ENCODE data around the gene ARHGEF37. TPM values are rescaled to one million over a fixed set of nuclear protein-coding genes. Genes with fewer than 3 reads are reported as not detected.

The ARHGEF37 gene
- total and polyA plus RNA-seq, 2 of the 8 experiments (the other 6 are each of a cell fraction or from before 2014, with no cell fraction given): 0.21 to 0.48 TPM

DNA sequence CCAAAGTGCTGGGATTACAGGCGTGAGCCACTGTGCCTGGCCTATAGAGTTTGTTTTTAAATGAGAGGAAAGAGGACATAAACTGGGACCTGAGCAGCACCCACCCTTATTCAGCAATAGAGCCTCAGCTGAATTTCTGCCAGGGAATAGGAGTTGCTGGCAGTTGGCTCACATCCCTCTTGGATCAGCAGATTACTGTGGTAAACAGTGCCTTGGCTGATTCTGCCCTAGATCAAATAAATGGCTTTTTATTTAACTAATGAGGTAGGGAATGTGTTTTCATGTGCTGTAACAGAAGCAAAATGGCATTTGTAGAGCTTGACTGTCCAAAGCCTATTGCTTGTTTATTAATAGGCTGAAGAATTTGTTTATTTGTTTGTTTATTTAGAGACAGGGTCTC lies 2.1 kb downstream of the ARHGEF37 start:
- Histone ChIP-seq H2AFZ (ENCODE audit: low read length) (no peak overlapping the region), H3K56ac (replicated peaks; ENCODE audit: insufficient read length, low read depth, low read length) (no peak overlapping the region), H3K4me1 (replicated peaks in 1 of 4; ENCODE audit: control insufficient read depth in 3 of 4, insufficient read depth in 4 of 4, low read length in 3 of 4) (peaks cover 0 to 14% (median 5%) of the 10 kb centered on the region in 4 experiments; a peak in 6 of 7 replicates), H4K91ac (replicated peaks; ENCODE audit: insufficient read length, low read length) (no peak overlapping the region), H3K4ac (replicated peaks; ENCODE audit: insufficient read length, low read depth, low read length) (no peak overlapping the region), H2BK12ac (ENCODE audit: low read depth, low read length) (no peak overlapping the region), H3K18ac (ENCODE audit: extremely low read depth, low read length) (no peak overlapping the region), H2BK5ac (ENCODE audit: low read depth, low read length) (no peak overlapping the region), H3K79me2 (ENCODE audit: control insufficient read depth in 1 of 2, insufficient read depth in 2 of 2, low read length in 2 of 2) (no peaks in the 10 kb centered on the region), H3K27ac (ENCODE audit: low read depth, low read length) (no peak overlapping the region), H3K23ac (ENCODE audit: insufficient read length) (no peak overlapping the region), H3K23me2 (ENCODE audit: low read depth, low read length) (peaks cover 10% of the 10 kb centered on the region), H2BK20ac (ENCODE audit: low read length) (no peak overlapping the region), H4K5ac (ENCODE audit: insufficient read length, low read depth, low read length) (no peak overlapping the region), H3K9me3 (ENCODE audit: insufficient read depth in 2 of 2, low read depth in 1 of 2, low read length in 1 of 2) (no peaks in the 10 kb centered on the region), H3K4me3 (ENCODE audit: extremely low read depth in 1 of 4, insufficient read depth in 2 of 4, low read depth in 3 of 4, low read length in 4 of 4) (no peak overlapping the region), H2BK15ac (ENCODE audit: low read length) (no peak overlapping the region), H3K27me3 (replicated peaks in 1 of 4; ENCODE audit: control insufficient read depth in 3 of 4, extremely low read depth in 1 of 4, insufficient read depth in 3 of 4, low read length in 3 of 4) (peaks cover 0 to 18% (median 13%) of the 10 kb centered on the region in 4 experiments; a peak in 6 of 7 replicates), H4K8ac (ENCODE audit: extremely low read depth, insufficient read depth, low read length) (no peak overlapping the region), H3K14ac (ENCODE audit: insufficient read length) (no peak overlapping the region), H3K79me1 (ENCODE audit: low read depth, low read length) (no peaks in the 10 kb centered on the region), H3K4me2 (ENCODE audit: insufficient read depth in 1 of 2, low read depth in 2 of 2, low read length in 2 of 2) (no peak overlapping the region), H3K36me3 (ENCODE audit: control insufficient read depth in 2 of 4, insufficient read depth in 4 of 4, low read length in 3 of 4) (no peaks in the 10 kb centered on the region), H3K9ac (replicated peaks in 1 of 4; ENCODE audit: extremely low read depth in 1 of 4, low read depth in 3 of 4, low read length in 3 of 4) (no peak overlapping the region), H4K20me1 (replicated peaks in 1 of 2; ENCODE audit: control insufficient read depth in 1 of 2, insufficient read depth in 2 of 2, low read length in 2 of 2) (no peaks in the 10 kb centered on the region), H2AK5ac (ENCODE audit: low read depth, low read length) (no peak overlapping the region), H2BK120ac (replicated peaks; ENCODE audit: low read depth, low read length) (no peak overlapping the region)
- TF ChIP-seq CTBP2 (IDR thresholded peaks at IDR 0.05; ENCODE audit: borderline replicate concordance, insufficient read depth, insufficient read length, low read length): no peak
- TF ChIP-seq JUND (IDR thresholded peaks at IDR 0.05; ENCODE audit: low read length): no peak
- TF ChIP-seq EGR1 (IDR thresholded peaks at IDR 0.05; ENCODE audit: borderline replicate concordance, low read depth, low read length): no peak
- TF ChIP-seq RXRA (IDR thresholded peaks at IDR 0.05; ENCODE audit: insufficient read depth, low read depth, low read length): no peak
- TF ChIP-seq HDAC6 (IDR thresholded peaks at IDR 0.05; ENCODE audit: low read depth, low read length): no peak
- no peak for TF ChIP-seq POU5F1 (IDR thresholded peaks at IDR 0.05; ENCODE audit: low read depth, low read length)
- TF ChIP-seq ZNF274 (IDR thresholded peaks at IDR 0.05; ENCODE audit: borderline replicate concordance, extremely low read depth, low read length): no peak
- 53% methylated on average over 1 of the region's 1 CpG; no CpG with 5 or more reads in 1 of the 2 experiments for WGBS, 2 experiments (ENCODE audit: extremely low coverage in 1 of 2, insufficient coverage in 1 of 2, insufficient read length in 1 of 2, insufficient replicate concordance in 2 of 2, low coverage in 1 of 2, low lambda C conversion rate in 2 of 2, missing lambda C conversion rate in 1 of 2)
- POLR2A ChIA-PET (ENCODE audit: partially characterized antibody): no interaction called here
- CTCF ChIA-PET (ENCODE audit: partially characterized antibody): interaction anchor here (0.6 to 5.6 kb wide), 6 partner anchors 14 to 217 kb away, joined by 3 to 33 read pairs (median 3); no protein-coding TSS in a partner anchor
- no peak for DNase-seq (ENCODE audit: low read depth in 1 of 2, low spot score in 2 of 2)
- FAIRE-seq: no peak
